ENCODE data around the gene UBE2F.
"Not testable (repeated sequence)": the region's sequence is repeated elsewhere in the genome, so short reads cannot be mapped to it uniquely, and the experiment has no call there.

The UBE2F gene

GRCh38 chr2:238030422-238031155 is 63.8 kb downstream of the UBE2F start:
- Histone ChIP-seq H3K36me3 (ENCODE audit: control insufficient read depth, insufficient read depth, low read length) (no peaks in the 10 kb centered on the region), H3K4me3 (ENCODE audit: low read length) (no peak overlapping the region), H3K4me1 (ENCODE audit: control insufficient read depth, insufficient read depth, low read length) (no peaks in the 10 kb centered on the region), H3K27me3 (ENCODE audit: control insufficient read depth, insufficient read depth, low read length) (no peaks in the 10 kb centered on the region), H3K27ac (ENCODE audit: low read depth, low read length) (no peak overlapping the region), H3K9ac (ENCODE audit: low read length) (no peak overlapping the region)

- H3K36me3 ChIP-seq (ENCODE audit: control insufficient read depth, insufficient read depth, low read length): no peaks in the 10 kb centered on the region
- no peak overlapping the region for H3K9ac ChIP-seq (ENCODE audit: low read length)
- no peak overlapping the region for H3K27ac ChIP-seq (ENCODE audit: low read depth, low read length)
Measured at GRCh38 chr2:238031751-238032150, 64.9 kb downstream of the UBE2F start.

DNA sequence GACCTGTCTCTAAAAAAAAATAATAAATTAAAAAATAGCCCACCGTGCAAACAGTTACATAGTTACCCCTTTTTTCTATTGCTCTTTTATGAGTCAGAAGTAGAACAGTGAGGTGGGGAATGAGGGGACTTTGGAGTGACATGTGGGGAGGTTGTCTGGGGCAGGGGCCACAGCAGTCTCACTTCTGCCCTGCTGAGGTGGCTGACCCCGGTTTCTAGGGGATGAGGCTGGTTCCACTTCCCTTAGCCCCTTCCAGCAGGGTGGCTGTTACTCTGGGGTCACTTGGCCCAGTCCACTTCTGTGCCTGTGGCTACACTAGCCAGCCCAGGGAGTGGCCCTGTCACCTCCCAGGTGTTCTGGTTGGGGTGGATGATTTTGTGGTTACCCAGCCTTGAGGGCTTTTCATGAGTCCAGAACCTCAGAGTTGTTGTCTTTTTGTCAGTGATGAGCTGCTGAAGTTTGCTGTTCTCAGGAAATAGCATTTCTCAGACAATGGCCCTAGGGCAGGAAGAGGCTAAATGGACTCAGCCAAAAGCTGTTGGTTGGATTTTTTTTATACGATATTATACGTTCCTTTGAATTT is 66.0 kb downstream of the UBE2F start:
- Histone ChIP-seq H3K4me1 (ENCODE audit: control insufficient read depth, insufficient read depth, low read length) (no peaks in the 10 kb centered on the region), H3K36me3 (ENCODE audit: control insufficient read depth, insufficient read depth, low read length) (peaks cover 2% of the 10 kb centered on the region), H3K4me3 (ENCODE audit: low read length) (no peak overlapping the region), H3K27me3 (ENCODE audit: control insufficient read depth, insufficient read depth, low read length) (no peaks in the 10 kb centered on the region), H3K27ac (ENCODE audit: low read depth, low read length) (no peak overlapping the region), H3K9ac (ENCODE audit: low read length) (no peak overlapping the region)

More at GRCh38 chr2:238031751-238032150, 64.9 kb downstream of the UBE2F start:
- Histone ChIP-seq H3K27me3 (ENCODE audit: control insufficient read depth, insufficient read depth, low read length) (no peaks in the 10 kb centered on the region), H3K4me3 (ENCODE audit: low read length) (no peak overlapping the region), H3K4me1 (ENCODE audit: control insufficient read depth, insufficient read depth, low read length) (no peaks in the 10 kb centered on the region)

- not testable (repeated sequence) for H3K27me3 ChIP-seq (ENCODE audit: control insufficient read depth, insufficient read depth, low read length); H3K9ac ChIP-seq (ENCODE audit: low read length); H3K4me3 ChIP-seq (ENCODE audit: low read length); H3K27ac ChIP-seq (ENCODE audit: low read depth, low read length); H3K4me1 ChIP-seq (ENCODE audit: control insufficient read depth, insufficient read depth, low read length); H3K36me3 ChIP-seq (ENCODE audit: control insufficient read depth, insufficient read depth, low read length)
Measured at GRCh38 chr2:238033991-238034390, 67.2 kb downstream of the UBE2F start.

GRCh38 chr2:238038203-238038602 is 71.4 kb downstream of the UBE2F start:
- Histone ChIP-seq H3K36me3 (ENCODE audit: control insufficient read depth, insufficient read depth, low read length) (peaks cover 11% of the 10 kb centered on the region), H3K27me3 (ENCODE audit: control insufficient read depth, insufficient read depth, low read length) (no peaks in the 10 kb centered on the region)

GRCh38 chr2:238039151-238039550 is 72.3 kb downstream of the UBE2F start:
- Histone ChIP-seq H3K4me3 (ENCODE audit: low read length) (no peak overlapping the region), H3K4me1 (ENCODE audit: control insufficient read depth, insufficient read depth, low read length) (no peaks in the 10 kb centered on the region), H3K36me3 (ENCODE audit: control insufficient read depth, insufficient read depth, low read length) (peaks cover 11% of the 10 kb centered on the region), H3K27me3 (ENCODE audit: control insufficient read depth, insufficient read depth, low read length) (no peaks in the 10 kb centered on the region), H3K9ac (ENCODE audit: low read length) (no peak overlapping the region), H3K27ac (ENCODE audit: low read depth, low read length) (no peak overlapping the region)

More at GRCh38 chr2:238038203-238038602, 71.4 kb downstream of the UBE2F start:
- H3K27ac ChIP-seq (ENCODE audit: low read depth, low read length): no peak overlapping the region
- no peaks in the 10 kb centered on the region for H3K4me1 ChIP-seq (ENCODE audit: control insufficient read depth, insufficient read depth, low read length)
- H3K9ac ChIP-seq (ENCODE audit: low read length): no peak overlapping the region
- no peak overlapping the region for H3K4me3 ChIP-seq (ENCODE audit: low read length)

DNA sequence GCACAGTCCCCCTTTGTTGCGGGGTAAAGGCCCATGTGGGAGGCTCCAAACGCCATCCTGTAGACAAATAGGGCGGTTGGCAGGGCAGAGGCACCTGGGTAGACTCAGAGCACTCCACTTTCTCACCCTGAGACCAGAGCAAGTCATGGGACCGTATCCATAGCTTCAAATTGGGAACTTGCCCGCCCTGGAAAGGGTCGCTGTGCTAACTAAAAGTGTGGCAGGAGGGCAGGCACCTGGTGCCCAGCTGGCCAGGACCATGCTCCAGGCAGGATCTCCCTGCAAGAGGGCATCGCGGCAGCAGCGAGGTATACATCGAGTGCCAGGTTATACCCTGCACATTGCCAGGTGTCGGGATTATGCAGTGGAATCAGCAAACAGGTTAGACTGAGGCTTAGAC is 73.2 kb downstream of the UBE2F start:
- no peak overlapping the region for H3K9ac ChIP-seq (ENCODE audit: low read length)
- no peaks in the 10 kb centered on the region for H3K4me1 ChIP-seq (ENCODE audit: control insufficient read depth, insufficient read depth, low read length)
- no peak overlapping the region for H3K4me3 ChIP-seq (ENCODE audit: low read length)
- H3K27me3 ChIP-seq (ENCODE audit: control insufficient read depth, insufficient read depth, low read length): no peaks in the 10 kb centered on the region
- no peak overlapping the region for H3K27ac ChIP-seq (ENCODE audit: low read depth, low read length)
- H3K36me3 ChIP-seq (ENCODE audit: control insufficient read depth, insufficient read depth, low read length): peaks cover 11% of the 10 kb centered on the region

DNA sequence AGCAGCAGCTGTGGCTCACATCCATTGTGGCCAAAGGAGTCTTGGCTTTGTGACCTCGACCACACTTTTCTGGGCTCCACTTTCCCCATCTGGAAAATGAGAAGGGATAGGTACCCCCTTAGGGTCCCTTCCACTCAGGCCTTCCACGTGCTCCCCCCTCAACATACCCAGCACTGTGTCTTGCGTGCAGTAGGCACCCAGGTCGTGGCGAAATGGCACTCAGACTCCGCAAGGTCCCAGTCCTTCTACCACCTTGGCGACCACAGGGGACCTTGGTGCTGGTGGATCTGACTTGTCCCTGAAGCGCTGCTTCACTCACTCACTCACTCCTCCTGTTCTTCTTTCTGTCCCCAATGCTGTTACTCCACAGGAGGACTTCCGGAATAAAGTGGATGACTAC is 74.1 kb downstream of the UBE2F start:
- H3K36me3 ChIP-seq (ENCODE audit: control insufficient read depth, insufficient read depth, low read length): peaks cover 11% of the 10 kb centered on the region
- H3K27me3 ChIP-seq (ENCODE audit: control insufficient read depth, insufficient read depth, low read length): no peaks in the 10 kb centered on the region
- no peaks in the 10 kb centered on the region for H3K4me1 ChIP-seq (ENCODE audit: control insufficient read depth, insufficient read depth, low read length)
- no peak overlapping the region for H3K4me3 ChIP-seq (ENCODE audit: low read length)
- H3K27ac ChIP-seq (ENCODE audit: low read depth, low read length): no peak overlapping the region
- no peak overlapping the region for H3K9ac ChIP-seq (ENCODE audit: low read length)

GRCh38 chr2:238042090-238042489 is 75.3 kb downstream of the UBE2F start:
- Histone ChIP-seq H3K27ac (ENCODE audit: low read depth, low read length) (no peak overlapping the region), H3K36me3 (ENCODE audit: control insufficient read depth, insufficient read depth, low read length) (peaks cover 13% of the 10 kb centered on the region), H3K27me3 (ENCODE audit: control insufficient read depth, insufficient read depth, low read length) (no peaks in the 10 kb centered on the region), H3K9ac (ENCODE audit: low read length) (no peak overlapping the region), H3K4me3 (ENCODE audit: low read length) (no peak overlapping the region), H3K4me1 (ENCODE audit: control insufficient read depth, insufficient read depth, low read length) (no peaks in the 10 kb centered on the region)

GRCh38 chr2:238042849-238043584 is 76.2 kb downstream of the UBE2F start:
- no peaks in the 10 kb centered on the region for H3K4me1 ChIP-seq (ENCODE audit: control insufficient read depth, insufficient read depth, low read length)
- H3K4me3 ChIP-seq (ENCODE audit: low read length): no peak overlapping the region
- no peak overlapping the region for H3K9ac ChIP-seq (ENCODE audit: low read length)
- no peaks in the 10 kb centered on the region for H3K27me3 ChIP-seq (ENCODE audit: control insufficient read depth, insufficient read depth, low read length)
- no peak overlapping the region for H3K27ac ChIP-seq (ENCODE audit: low read depth, low read length)
- H3K36me3 ChIP-seq (ENCODE audit: control insufficient read depth, insufficient read depth, low read length): peaks cover 10% of the 10 kb centered on the region

GRCh38 chr2:238043851-238044250 is 77.0 kb downstream of the UBE2F start:
- Histone ChIP-seq H3K27ac (ENCODE audit: low read depth, low read length) (no peak overlapping the region), H3K36me3 (ENCODE audit: control insufficient read depth, insufficient read depth, low read length) (peaks cover 6% of the 10 kb centered on the region)

GRCh38 chr2:238045575-238045974 is 78.8 kb downstream of the UBE2F start:
- Histone ChIP-seq H3K4me1 (ENCODE audit: control insufficient read depth, insufficient read depth, low read length) (no peaks in the 10 kb centered on the region), H3K27ac (ENCODE audit: low read depth, low read length) (no peak overlapping the region), H3K27me3 (ENCODE audit: control insufficient read depth, insufficient read depth, low read length) (no peaks in the 10 kb centered on the region), H3K36me3 (ENCODE audit: control insufficient read depth, insufficient read depth, low read length) (peaks cover 6% of the 10 kb centered on the region), H3K4me3 (ENCODE audit: low read length) (no peak overlapping the region), H3K9ac (ENCODE audit: low read length) (no peak overlapping the region)

More at GRCh38 chr2:238043851-238044250, 77.0 kb downstream of the UBE2F start:
- no peaks in the 10 kb centered on the region for H3K4me1 ChIP-seq (ENCODE audit: control insufficient read depth, insufficient read depth, low read length)
- H3K9ac ChIP-seq (ENCODE audit: low read length): no peak overlapping the region
- H3K27me3 ChIP-seq (ENCODE audit: control insufficient read depth, insufficient read depth, low read length): no peaks in the 10 kb centered on the region
- no peak overlapping the region for H3K4me3 ChIP-seq (ENCODE audit: low read length)
